Gastroesophageal sphincter (tissue), 3 donors: ENCODE results near the gene ZFR2.

ENCODE experiments used
- CTCF ChIP-seq, 4 experiments: fragments of 200-600 bp in 2 of 4; fragments of 450-650 bp in 2 of 4; sonication (generic) in 1 of 4; IDR thresholded peaks; one replicate each; pipeline ENCODE4 v1.5.1; 2017 to 2019; ENCODE audit warnings: antibody characterized with exemption in 4 of 4, mild to moderate bottlenecking in 2 of 4, moderate library complexity in 2 of 4
- POLR2A ChIP-seq, 2 donors: fragments of 450-650 bp; IDR thresholded peaks; one replicate each; pipeline ENCODE4 v1.6.1; 2017; ENCODE audit warnings: antibody characterized with exemption in 2 of 2, mild to moderate bottlenecking in 2 of 2, moderate library complexity in 1 of 2
- POLR2AphosphoS5 ChIP-seq: sonication (generic); formaldehyde crosslinking; IDR thresholded peaks from one replicate; pipeline ENCODE4 v1.6.1; 2017; ENCODE audit warnings: antibody characterized with exemption

- TF ChIP-seq CTCF (IDR thresholded peaks at IDR 0.05), result no peak
- no peak for TF ChIP-seq POLR2A (IDR thresholded peaks at IDR 0.05)
- no peak for TF ChIP-seq POLR2AphosphoS5
Observed at GRCh38 chr19:3850320-3850972, 18.4 kb downstream of the ZFR2 start.
